HG03280 (cell line): ENCODE data around the gene NABP1.
A peak's percentile ranks its signal among the peaks of the same experiment; 100 is the strongest.

Source experiments
- ATAC-seq: cut with Tn5 transposase; IDR thresholded peaks from one replicate; pipeline ENCODE4 v1.9.1; 2021; ENCODE audit warnings: mild to moderate bottlenecking, moderate library complexity; ENCODE audit not compliant: unreplicated experiment

The NABP1 gene

GRCh38 chr2:191678437-191679100 is 633 bp downstream of the NABP1 start:
- ATAC-seq: peak; percentile 1

GRCh38 chr2:191679818-191680600 is 2.1 kb downstream of the NABP1 start:
- ATAC-seq: peak; percentile 22

GRCh38 chr2:191680639-191681038 is 2.7 kb downstream of the NABP1 start:
- no peak for ATAC-seq

GRCh38 chr2:191682126-191682525 is 4.2 kb downstream of the NABP1 start:
- no peak for ATAC-seq

GRCh38 chr2:191686066-191686465 is 8.1 kb downstream of the NABP1 start:
- no peak for ATAC-seq

- no peak for ATAC-seq
Measured at GRCh38 chr2:191686729-191687128, 8.8 kb downstream of the NABP1 start.

- ATAC-seq: no peak
Measured at GRCh38 chr2:191687867-191688266, 9.9 kb downstream of the NABP1 start.

- no peak for ATAC-seq
Measured at GRCh38 chr2:191688934-191689695, 11.2 kb downstream of the NABP1 start.

- ATAC-seq: no peak
Measured at GRCh38 chr2:191690327-191690726, 12.4 kb downstream of the NABP1 start.

- peak; percentile 81 for ATAC-seq
Measured at GRCh38 chr2:191691016-191691735, 13.2 kb downstream of the NABP1 start.

GRCh38 chr2:191691898-191692297 is 14.0 kb downstream of the NABP1 start:
- ATAC-seq: no peak

- ATAC-seq: no peak
Measured at GRCh38 chr2:191692502-191693115, 14.7 kb downstream of the NABP1 start.

- ATAC-seq: no peak
Measured at GRCh38 chr2:191693166-191693565, 15.2 kb downstream of the NABP1 start.

- no peak for ATAC-seq
Measured at GRCh38 chr2:191693778-191694177, 15.8 kb downstream of the NABP1 start.

- no peak for ATAC-seq
Measured at GRCh38 chr2:191696001-191696400, 18.1 kb downstream of the NABP1 start.

GRCh38 chr2:191696966-191697365 is 19.0 kb downstream of the NABP1 start:
- no peak for ATAC-seq

- no peak for ATAC-seq
Measured at GRCh38 chr2:191697870-191698269, 19.9 kb downstream of the NABP1 start.

GRCh38 chr2:191699341-191699945 is 21.5 kb downstream of the NABP1 start:
- ATAC-seq: no peak

- ATAC-seq: no peak
Measured at GRCh38 chr2:191701029-191701428, 23.1 kb downstream of the NABP1 start.

GRCh38 chr2:191701696-191702095 is 23.8 kb downstream of the NABP1 start:
- no peak for ATAC-seq
